ENCODE data around the gene SPAG6. TPM values are rescaled to one million over a fixed set of nuclear protein-coding genes. Genes with fewer than 3 reads are reported as not detected.

Gene SPAG6
- total RNA-seq, 2 donors from 2014 or later = not detected

- Histone ChIP-seq H3K9me3 (no peaks in the 10 kb centered on the region), H3K27ac (peak overlapping the region; percentile 93 to 96), H3K4me1 (ENCODE audit: control insufficient read depth in 1 of 2, low read depth in 2 of 2) (peaks cover 14 to 37% of the 10 kb centered on the region in 2 donors), H3K27me3 (replicated peaks; ENCODE audit: insufficient read depth) (peaks cover 70% of the 10 kb centered on the region), H3K4me3 (peak overlapping the region; percentile 88), H3K36me3 (no peaks in the 10 kb centered on the region)
- ATAC-seq (ENCODE audit: insufficient number of reproducible peaks, low FRiP score, low read depth) = no peak
- DNase-seq (ENCODE audit: low spot score) = no peak
- no peak for TF ChIP-seq CTCF (IDR thresholded peaks at IDR 0.05)
Observed at GRCh38 chr10:22339761-22340328, 5.5 kb upstream of the SPAG6 start.

GRCh38 chr10:22340329-22341189 lies 4.7 kb upstream of the SPAG6 start:
- no peak for DNase-seq (ENCODE audit: low spot score)
- H3K27me3 ChIP-seq (replicated peaks; ENCODE audit: insufficient read depth) = peaks cover 74% of the 10 kb centered on the region

GRCh38 chr10:22341190-22341925 lies 3.9 kb upstream of the SPAG6 start:
- H3K36me3 ChIP-seq = no peaks in the 10 kb centered on the region
- ATAC-seq (ENCODE audit: insufficient number of reproducible peaks, low FRiP score, low read depth) (no peak), DNase-seq (ENCODE audit: low spot score) (no peak)
- peak overlapping the region; percentile 93 to 96 for H3K27ac ChIP-seq
- H3K27me3 ChIP-seq (replicated peaks; ENCODE audit: insufficient read depth) = peaks cover 74% of the 10 kb centered on the region
- peaks cover 10 to 22% of the 10 kb centered on the region in 2 donors for H3K4me1 ChIP-seq (ENCODE audit: control insufficient read depth in 1 of 2, low read depth in 2 of 2)
- peak overlapping the region; percentile 88 for H3K4me3 ChIP-seq
- no peak for TF ChIP-seq CTCF (IDR thresholded peaks at IDR 0.05)
- no peaks in the 10 kb centered on the region for H3K9me3 ChIP-seq

More at GRCh38 chr10:22340329-22341189, 4.7 kb upstream of the SPAG6 start:
- H3K4me3 ChIP-seq = peak overlapping the region; percentile 88
- peak; percentile 72 for ATAC-seq (ENCODE audit: insufficient number of reproducible peaks, low FRiP score, low read depth)
- peak overlapping the region; percentile 93 to 96 for H3K27ac ChIP-seq
- no peaks in the 10 kb centered on the region for H3K9me3 ChIP-seq
- H3K36me3 ChIP-seq = no peaks in the 10 kb centered on the region
- peaks cover 12 to 30% of the 10 kb centered on the region in 2 donors for H3K4me1 ChIP-seq (ENCODE audit: control insufficient read depth in 1 of 2, low read depth in 2 of 2)
- TF ChIP-seq CTCF (IDR thresholded peaks at IDR 0.05) = no peak

- no peak for DNase-seq (ENCODE audit: low spot score)
- Histone ChIP-seq H3K27me3 (replicated peaks; ENCODE audit: insufficient read depth) (peaks cover 72% of the 10 kb centered on the region), H3K27ac (no peak overlapping the region), H3K4me3 (peak overlapping the region; percentile 88), H3K4me1 (ENCODE audit: control insufficient read depth in 1 of 2, low read depth in 2 of 2) (peaks cover 10 to 17% of the 10 kb centered on the region in 2 donors), H3K36me3 (no peaks in the 10 kb centered on the region), H3K9me3 (no peaks in the 10 kb centered on the region)
- no peak for TF ChIP-seq CTCF (IDR thresholded peaks at IDR 0.05)
- no peak for ATAC-seq (ENCODE audit: insufficient number of reproducible peaks, low FRiP score, low read depth)
Observed at GRCh38 chr10:22341926-22342196, 3.4 kb upstream of the SPAG6 start.

GRCh38 chr10:22342421-22342820 lies 2.9 kb upstream of the SPAG6 start:
- peaks cover 10 to 14% of the 10 kb centered on the region in 2 donors for H3K4me1 ChIP-seq (ENCODE audit: control insufficient read depth in 1 of 2, low read depth in 2 of 2)
- H3K9me3 ChIP-seq = no peaks in the 10 kb centered on the region
- no peak overlapping the region for H3K4me3 ChIP-seq
- no peaks in the 10 kb centered on the region for H3K36me3 ChIP-seq
- H3K27me3 ChIP-seq (replicated peaks; ENCODE audit: insufficient read depth) = peaks cover 67% of the 10 kb centered on the region
- ATAC-seq (ENCODE audit: insufficient number of reproducible peaks, low FRiP score, low read depth) = no peak
- DNase-seq (ENCODE audit: low spot score) = no peak
- H3K27ac ChIP-seq = no peak overlapping the region
- TF ChIP-seq CTCF (IDR thresholded peaks at IDR 0.05) = no peak
